Right lobe of liver (tissue), 4 donors: ENCODE results near the gene CRYBB1.

Experiments
- CTCF ChIP-seq, 4 donors: fragments of 200-600 bp in 3 of 4; fragments of 450-650 bp in 1 of 4; IDR thresholded peaks; one replicate each; pipeline versions ENCODE4 v1.5.1 to v1.8.0; 2016 to 2022; ENCODE audit warnings: antibody characterized with exemption in 4 of 4, mild to moderate bottlenecking in 2 of 4
- POLR2A ChIP-seq: fragments of 450-650 bp; IDR thresholded peaks from one replicate; pipeline ENCODE4 v1.6.1; 2017; ENCODE audit warnings: antibody characterized with exemption, mild to moderate bottlenecking
- donor health status: DM: no; HTN: no; CAD: no.
- donor health status: DM: no; HTN: no; CAD: no.
- donor health status: DM: no; HTN: yes; CAD: no.

DNA sequence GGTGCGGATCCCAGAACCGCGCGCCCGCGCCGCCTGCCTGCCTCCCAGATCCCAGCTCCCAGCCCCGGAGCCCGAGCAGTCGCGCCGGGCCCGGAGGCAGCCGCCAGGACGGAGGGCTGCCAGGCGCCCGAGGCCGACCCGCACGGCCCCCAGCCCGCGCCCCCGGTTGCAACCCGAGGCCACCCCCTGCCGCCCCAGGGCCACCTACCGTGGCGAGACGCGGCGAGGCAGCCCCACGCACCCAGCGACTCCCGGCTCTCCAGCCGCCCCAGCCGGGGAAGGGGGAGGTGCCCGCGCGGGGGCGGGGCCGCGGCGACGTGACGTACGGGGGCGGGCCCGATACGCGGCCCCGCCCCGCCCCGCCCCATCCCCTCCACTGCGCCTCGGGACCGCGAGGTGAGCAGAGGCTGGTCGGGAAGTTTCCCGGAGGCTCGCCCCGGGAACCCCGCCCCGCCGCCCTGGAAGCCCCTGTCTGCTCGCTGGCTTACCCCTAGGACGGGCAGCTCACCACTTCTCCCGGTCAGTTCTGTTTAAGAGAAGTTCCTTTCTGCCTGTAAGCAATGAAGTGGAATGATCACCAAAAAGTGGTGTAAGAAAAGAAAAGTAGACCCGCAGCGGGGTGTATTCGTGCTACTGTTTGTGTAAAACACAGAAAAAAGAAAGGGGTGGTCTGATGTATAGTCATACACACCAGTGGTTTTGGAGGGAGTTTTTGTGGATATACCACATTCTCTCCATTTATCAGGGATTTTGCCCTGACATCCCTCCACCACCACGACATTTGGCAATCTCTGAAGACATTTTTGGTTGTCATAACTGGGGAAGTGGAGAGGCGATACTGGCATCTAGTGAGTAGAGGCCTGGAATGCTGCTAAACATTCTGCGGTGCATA is 27.7 kb downstream of the CRYBB1 start, which contains the start of gene TPST2:
- TF ChIP-seq CTCF (IDR thresholded peaks at IDR 0.05) (peak in 1 of 4 donors; percentile 11), POLR2A (peak; percentile 89)
